Measurements from ENCODE around the gene TAS2R13.

The TAS2R13 gene

DNA sequence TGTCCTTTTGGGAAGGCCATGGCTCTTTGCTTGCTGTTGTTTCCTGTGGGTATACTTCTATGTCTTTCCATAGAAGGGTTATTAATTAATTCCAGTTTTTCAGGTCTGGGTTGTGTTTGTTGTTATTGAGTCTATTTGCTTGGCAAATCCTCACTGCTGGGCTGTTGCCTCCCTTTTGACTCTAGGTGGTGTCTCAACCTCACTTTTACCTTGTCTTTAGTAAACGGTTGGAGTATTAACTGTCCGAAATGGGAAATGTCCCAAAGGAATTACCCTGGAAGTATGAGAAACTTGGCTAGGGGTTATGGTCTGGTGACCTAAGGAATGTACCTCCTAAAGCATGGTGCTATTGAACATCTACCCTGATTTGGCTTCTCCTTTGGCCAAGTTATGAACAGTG, 42.0 kb downstream of the TAS2R13 start:
- DNase-seq, result no peak

GRCh38 chr12:10863512-10864218, 45.7 kb downstream of the TAS2R13 start:
- no peak for DNase-seq

DNA sequence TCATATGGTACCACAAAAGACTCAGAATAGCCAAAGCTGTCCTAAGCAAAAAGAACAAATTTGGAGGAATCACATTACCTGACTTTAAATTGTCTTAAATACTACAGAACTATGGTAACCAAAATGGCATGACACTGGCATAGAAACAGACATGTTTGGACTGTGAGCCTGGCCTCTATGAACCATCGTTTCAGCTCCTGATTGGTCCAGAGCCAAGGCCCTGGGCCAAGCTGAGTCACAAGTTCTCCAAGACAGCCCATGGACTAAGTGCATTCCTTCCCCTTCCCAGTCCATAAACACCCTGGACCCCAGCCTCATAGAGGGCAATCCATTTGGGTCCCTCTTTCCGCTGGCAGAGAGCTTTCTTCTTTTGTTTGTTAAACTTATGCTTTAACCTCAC, 48.0 kb downstream of the TAS2R13 start:
- no peak for DNase-seq

Measured in NK-92 treated with Interleukin-12 subunit alpha and Interleukin-12 subunit beta, amount 100 ng/mL, for 24 hours (cell line).